ENCODE measurements around the gene SLC25A2.

GRCh38 chr5:141298376-141298775 lies 5.5 kb downstream of the SLC25A2 start:
- TF ChIP-seq CTCF (conservative IDR thresholded peaks at IDR 0.05; ENCODE audit: low read length), result no peak
- no peak for TF ChIP-seq EZH2phosphoT487 (IDR thresholded peaks at IDR 0.05; ENCODE audit: borderline replicate concordance)

Data from Loucy (cell line).